ENCODE measurements around the gene DDX20.

DNA sequence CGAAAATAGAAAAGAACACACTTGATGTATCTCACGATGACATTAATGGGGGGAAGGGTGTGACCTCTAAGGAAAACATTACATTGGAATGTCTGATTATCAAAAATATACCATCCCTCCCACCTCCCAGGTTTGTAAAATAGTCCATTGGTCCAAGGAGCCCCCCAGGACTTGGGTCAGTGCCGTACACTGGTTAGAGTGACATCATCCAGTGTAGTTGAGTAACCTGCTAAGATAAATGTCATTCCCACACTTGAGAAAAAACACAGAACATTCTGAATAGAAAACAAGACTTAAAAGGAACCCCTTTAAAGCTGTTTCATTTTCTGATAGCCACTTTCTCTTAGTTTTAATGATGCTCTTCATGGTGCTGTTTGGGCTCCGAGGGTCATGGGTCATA is 15.2 kb downstream of the DDX20 start:
- TF ChIP-seq, protein P1, sequence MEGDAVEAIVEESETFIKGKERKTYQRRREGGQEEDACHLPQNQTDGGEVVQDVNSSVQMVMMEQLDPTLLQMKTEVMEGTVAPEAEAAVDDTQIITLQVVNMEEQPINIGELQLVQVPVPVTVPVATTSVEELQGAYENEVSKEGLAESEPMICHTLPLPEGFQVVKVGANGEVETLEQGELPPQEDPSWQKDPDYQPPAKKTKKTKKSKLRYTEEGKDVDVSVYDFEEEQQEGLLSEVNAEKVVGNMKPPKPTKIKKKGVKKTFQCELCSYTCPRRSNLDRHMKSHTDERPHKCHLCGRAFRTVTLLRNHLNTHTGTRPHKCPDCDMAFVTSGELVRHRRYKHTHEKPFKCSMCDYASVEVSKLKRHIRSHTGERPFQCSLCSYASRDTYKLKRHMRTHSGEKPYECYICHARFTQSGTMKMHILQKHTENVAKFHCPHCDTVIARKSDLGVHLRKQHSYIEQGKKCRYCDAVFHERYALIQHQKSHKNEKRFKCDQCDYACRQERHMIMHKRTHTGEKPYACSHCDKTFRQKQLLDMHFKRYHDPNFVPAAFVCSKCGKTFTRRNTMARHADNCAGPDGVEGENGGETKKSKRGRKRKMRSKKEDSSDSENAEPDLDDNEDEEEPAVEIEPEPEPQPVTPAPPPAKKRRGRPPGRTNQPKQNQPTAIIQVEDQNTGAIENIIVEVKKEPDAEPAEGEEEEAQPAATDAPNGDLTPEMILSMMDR (IDR thresholded peaks at IDR 0.05; ENCODE audit: low read length): no peak
- no peak for TF ChIP-seq EZH2 (IDR thresholded peaks at IDR 0.05; ENCODE audit: borderline replicate concordance, low read length)
